Smooth muscle cell of bladder (primary cell): ENCODE measurements around the gene MINK1. TPM values are rescaled to one million over a fixed set of nuclear protein-coding genes. Genes with fewer than 3 reads are reported as not detected.

ENCODE experiments used
- total RNA-seq: library from RNA; depleted of rRNA; stranded (reverse); fragments of >200 nt; gene quantifications from 2 replicates; pipeline ENCODE4 v1.2.3, GENCODE V29; 2014

MINK1 gene
- 17.1 and 21.0 TPM in 2 replicates for total RNA-seq

DNA sequence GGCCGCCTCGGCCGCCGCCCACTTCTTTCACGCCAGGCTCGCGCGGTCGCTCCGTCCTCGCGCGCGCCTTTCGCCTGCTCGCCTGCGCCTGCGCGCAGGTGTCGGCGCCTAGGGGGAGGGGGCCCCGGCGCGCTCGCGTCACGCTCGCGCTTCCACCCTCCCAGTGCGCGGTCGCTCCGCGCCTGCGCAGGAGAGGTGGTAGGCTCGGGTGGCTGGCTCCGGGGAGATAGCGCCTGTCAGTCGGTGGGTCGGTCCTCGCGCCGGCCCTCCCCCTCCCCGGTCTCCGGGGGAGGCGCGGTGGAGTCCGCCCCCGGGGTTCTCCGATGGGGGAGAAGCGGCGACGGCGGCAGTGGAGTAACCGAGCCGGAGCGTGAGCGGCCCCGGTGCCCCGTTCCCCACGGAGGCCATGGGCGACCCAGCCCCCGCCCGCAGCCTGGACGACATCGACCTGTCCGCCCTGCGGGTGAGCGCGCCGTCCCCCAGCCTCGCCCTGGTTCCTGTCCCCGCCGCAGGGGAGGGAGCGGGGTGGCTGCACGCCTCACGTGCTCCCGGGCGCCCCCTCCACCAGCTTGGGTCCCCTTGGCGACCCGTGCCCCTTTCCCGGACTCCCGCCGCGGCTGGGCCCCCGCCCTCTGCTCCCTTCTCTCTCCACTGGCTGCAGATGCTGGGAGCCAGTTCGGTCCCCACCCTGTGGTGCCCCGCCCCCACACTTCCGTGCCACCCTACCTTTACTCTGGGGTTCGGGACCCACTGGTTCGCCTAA is at the start of gene MINK1:
Gene MINK1 (plus strand): TSS at position 163 of the 763 bp plus-strand sequence. CDS start 244 bp downstream, at position 407.

DNA sequence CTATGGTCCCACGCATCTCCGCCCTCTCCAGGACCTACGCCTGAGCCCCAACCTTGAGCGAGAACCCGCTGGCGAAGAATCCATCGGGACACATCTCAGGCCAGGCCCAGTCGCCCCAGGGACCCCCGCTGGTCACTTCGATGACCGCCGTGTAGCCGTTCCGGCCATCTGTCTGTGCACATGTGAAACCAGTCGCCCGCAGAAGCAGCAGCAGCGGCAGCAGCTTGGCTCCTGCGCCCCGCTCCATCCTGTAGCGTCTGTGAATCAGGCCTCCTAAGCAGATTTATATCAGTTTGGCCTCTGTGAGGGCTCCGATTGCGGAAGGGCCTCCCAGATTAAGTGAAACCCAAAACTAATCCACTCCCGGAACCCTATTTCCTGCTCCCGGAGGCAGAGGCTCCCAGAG is 47.0 kb upstream of the MINK1 start, which contains the start of gene VMO1:
Gene VMO1 (minus strand): TSS at position 259 of the 406 bp plus-strand sequence. CDS start 12 bp downstream, at position 247.

DNA sequence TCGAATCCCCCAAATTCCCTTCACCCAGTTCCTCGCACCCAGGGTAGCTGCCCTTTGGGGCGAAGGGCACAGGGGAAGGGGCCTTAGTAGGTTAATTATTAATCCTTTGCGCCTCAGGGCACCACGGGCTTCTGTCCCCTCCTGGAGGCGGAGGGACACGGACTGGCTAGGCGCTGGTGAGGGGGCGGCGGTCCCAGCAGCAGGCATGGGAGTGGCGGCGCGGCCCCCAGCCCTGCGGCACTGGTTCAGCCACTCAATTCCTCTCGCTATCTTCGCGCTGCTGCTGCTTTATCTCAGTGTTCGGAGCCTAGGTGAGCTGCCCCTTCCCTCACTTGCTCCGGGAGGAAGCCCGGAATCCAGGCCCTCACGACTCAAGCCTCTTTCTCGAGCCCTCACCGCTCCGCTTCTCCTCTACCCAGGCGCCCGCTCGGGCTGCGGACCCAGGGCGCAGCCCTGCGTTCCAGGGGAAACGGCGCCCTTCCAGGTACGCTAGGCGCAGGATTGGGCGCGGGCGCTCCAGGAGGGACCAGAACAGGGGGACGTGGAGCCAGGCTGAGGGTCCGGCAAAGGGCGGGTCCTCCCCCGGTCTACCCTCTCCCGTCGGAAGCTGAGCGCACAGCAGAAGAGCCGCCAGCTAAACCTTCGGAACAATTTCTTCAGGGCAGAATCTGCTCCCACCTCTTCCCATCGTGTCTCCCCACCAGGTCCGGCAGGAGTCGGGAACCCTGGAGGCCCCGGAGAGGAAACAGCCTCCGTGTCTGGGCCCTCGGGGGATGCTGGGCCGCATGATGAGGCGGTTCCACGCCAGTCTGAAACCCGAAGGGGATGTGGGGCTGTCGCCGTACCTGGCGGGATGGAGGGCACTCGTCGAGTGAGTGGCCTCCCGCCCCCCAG is 44.1 kb upstream of the MINK1 start, which contains the start of gene GLTPD2:
Gene GLTPD2 (plus strand): TSS at position 158 of the 894 bp plus-strand sequence. CDS start 48 bp downstream, at position 206.

DNA sequence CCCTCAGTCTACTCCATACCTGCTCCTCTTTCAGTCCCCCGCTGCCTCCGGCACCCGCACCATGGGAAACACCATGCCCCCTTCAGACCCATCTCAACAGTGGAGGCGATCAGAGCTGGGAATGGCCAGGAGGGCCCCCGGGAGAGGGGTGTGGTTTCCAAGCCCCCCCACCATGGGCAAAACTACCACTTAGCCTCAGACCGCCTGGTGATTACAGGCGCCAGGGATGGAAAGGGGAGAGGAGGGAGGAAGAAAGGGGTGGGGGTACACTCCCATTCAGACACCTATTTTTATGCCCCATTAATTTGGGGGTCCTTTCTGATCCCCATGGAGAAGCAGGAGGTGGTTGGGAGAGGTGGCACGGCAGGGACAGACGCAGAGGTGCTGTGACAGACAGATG is 30.9 kb upstream of the MINK1 start, which contains the start of gene C17orf114:
Gene C17orf114 (minus strand): TSS at position 101 of the 400 bp plus-strand sequence.

DNA sequence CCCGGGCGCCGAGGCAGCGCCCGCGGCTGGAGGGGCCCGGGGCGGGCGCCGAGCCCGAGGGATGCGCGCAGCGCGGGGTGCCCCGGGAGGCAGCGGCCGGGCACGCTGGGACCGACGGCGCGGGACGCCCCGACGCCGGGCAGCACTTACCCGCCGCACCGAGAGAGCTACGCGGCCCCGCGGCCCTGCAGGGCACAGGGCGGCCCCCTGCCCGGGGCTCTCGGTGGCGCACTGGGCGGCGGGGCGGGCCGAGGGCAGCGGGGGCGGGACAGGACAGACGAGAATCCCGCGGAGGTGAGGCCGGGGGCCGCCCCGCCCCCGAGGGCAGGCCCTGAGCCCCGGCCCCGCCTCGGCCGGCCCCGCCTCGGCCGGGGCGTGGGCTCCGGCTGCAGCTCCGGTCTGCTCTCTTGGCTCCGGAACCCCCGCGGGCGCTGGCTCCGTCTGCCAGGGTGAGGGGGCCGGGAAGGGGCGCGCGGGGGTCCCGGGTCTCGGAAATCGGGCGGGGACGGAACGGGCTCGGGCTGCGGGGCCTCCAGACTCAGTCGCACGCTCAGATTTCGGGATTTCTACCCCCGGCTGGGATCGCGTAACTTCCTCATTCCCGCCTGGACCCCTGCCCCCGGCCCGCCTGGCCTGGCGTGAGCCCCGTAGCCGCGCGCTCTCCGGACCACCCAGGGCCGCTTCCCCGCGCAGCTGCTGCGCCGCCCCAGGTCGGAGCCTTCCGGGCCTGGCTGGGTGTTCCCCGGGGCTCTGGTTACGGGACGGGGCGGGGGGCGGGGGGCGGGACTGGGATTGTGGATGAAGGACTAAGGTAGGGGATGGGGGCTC is 26.1 kb upstream of the MINK1 start, which contains the start of gene PLD2:
Gene PLD2 (plus strand): TSS at position 376 of the 828 bp plus-strand sequence. CDS start 621 bp downstream, outside the sequence.

DNA sequence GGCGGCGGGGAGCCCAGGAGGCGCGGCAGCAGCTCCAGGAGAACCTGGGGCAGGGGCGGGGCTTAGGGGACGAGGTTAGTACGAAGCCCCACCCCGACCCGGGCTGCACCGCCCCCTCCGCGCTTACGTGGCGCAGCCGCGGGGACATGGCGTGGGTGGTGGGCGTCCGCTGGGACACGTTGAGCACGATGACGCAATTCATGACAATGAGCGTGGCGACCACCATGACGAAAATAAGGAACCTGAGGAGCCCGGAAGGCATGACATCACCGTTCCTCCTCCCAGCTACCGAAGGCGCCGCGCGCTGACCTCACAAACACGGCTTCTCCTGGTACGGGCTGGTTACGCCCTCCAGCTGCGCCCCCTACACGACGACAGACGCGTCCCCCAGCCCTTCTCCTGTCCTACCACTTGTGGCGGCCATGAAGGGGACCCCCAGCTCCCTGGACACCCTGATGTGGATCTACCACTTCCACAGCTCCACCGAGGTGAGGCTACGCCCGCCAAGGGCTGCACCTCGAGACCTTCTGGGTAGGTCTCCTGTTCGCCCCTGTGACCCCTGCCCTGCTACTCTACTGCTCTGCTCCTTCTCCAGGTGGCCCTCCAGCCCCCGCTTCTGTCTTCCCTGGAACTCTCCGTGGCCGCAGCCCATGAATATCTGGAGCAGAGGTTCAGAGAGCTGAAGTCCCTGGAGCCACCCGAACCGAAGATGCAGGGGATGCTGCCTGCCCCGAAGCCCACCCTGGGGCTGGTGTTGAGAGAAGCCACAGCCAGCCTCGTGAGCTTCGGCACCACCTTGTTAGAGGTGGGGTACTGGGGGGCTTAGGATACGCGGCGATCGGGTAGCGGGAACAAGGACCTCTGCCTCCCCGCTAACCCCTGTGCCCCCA is 66.4 kb downstream of the MINK1 start, which contains the start of gene C17orf107:
Gene C17orf107 (plus strand): TSS at position 196 of the 890 bp plus-strand sequence. CDS start 227 bp downstream, at position 423.

DNA sequence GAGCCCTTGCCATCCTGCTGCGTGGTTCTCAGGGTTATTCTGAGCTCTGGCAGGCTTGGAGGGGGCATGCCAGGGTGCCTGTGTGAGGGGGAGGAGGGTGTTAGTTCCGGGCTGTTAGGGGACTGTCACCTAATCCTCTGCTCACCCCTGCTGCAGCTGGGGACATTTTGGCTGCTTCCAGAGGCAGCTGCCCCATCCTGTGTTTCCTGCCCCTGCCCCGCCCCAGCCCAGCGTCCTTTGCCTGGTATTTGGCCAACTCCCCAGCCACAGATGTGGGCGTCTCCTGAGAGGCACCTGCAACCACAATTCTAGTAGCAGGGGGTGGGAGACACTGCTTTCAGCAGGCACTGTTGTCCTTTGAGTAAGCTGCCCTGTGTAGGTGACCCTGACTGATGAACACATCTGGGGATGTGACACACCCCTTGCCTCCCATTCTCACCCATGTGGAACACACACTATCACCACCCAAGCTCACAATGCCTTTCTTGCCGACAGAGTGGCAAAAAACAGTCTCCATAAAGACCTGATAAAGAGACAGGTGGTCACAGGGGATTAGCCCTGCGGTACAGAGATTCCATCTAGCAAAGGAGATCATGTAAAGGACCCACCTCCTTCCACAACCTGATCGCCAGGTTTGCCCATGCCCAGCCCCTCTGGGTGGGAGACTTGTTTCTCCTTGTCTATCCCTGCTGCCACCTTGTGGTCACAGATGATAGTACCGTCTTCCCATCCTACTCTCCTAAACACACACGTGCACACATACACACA is 70.1 kb downstream of the MINK1 start, which contains the start of gene CHRNE:
Gene CHRNE (minus strand): TSS at position 48 of the 768 bp plus-strand sequence. CDS start 35 bp downstream, at position 13.

DNA sequence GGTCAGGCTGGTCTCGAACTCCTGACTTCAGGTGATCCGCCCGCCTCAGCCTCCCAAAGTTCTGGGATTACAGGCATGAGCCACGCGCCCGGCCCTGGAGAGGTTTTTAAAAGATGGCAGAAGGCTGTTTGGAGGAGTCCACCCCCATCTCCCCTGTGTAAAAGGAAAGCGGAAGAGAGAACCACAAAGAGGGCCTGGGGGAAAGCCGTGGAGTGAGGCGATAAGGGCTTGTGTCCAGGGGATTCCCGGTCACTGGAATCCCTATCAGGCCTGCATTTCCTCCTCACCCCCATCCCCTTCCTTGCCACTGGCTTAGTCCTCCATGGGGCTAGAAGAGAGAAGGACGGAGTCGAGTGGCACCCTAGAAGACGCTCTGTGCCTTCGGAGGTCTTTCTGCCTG is 98.8 kb downstream of the MINK1 start, which contains the start of gene GP1BA:
Gene GP1BA (plus strand): TSS at position 315 of the 400 bp plus-strand sequence. CDS start 328 bp downstream, outside the sequence.

DNA sequence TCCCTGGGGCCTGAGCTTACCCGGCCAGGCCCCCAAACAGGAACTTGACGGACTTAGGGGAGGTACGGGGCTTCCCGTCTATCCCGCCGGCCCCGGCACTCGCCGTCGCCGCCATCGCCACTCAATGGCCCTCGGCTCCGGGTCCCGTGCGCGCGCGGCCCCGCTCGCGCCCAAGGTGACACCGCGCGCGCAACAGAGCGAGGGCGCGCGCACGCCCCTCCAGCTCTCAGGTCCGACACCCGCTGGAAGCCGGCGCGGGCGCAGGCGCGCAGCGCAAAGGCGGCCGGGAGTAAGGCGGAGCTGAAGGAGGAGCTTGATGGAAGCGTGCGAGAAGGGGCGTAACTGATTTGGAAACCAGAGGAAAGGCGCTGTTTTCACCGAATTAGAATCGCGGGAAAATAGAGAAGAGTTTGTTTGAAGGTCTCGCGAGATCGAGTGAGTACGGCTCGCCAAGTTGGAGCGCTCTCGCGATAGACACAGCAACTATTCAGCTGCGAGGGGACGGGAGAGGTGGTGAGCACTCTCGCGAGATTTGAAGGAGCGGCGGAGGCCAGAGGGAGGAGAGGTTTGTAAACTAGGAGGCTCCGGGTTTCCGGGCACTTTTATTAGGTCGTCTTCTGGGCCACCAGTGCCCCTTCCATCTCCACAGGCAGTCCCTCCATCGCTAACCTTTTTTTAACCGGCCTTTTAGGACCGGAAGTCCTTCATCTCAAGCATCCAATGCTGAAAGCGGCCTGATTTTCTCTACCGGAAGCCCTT is 106.8 kb downstream of the MINK1 start, which contains the start of the genes RNF167 and SLC25A11:
Gene RNF167 (plus strand): TSS at position 473 of the 759 bp plus-strand sequence. CDS start 642 bp downstream, outside the sequence.
Gene SLC25A11 (minus strand): TSS at position 251 of the 759 bp plus-strand sequence. CDS start 136 bp downstream, at position 115.

Other genes with a start within 250 kb of the MINK1 start
- 0.28 and 0.37 TPM in 2 replicates for gene SMTNL2, start 248.8 kb upstream of the MINK1 start, total RNA-seq
- gene ALOX15, start 191.7 kb upstream of the MINK1 start, total RNA-seq = not detected in 2 replicates
- gene PELP1, start 129.2 kb upstream of the MINK1 start, total RNA-seq = 9.0 and 11.9 TPM in 2 replicates
- 2.1 and 3.2 TPM in 2 replicates for gene ARRB2, start 122.7 kb upstream of the MINK1 start, total RNA-seq
- 10.4 and 16.5 TPM in 2 replicates for gene MED11, start 101.9 kb upstream of the MINK1 start, total RNA-seq
- gene ZMYND15, start 93.5 kb upstream of the MINK1 start, total RNA-seq = 0.09 and 0.14 TPM in 2 replicates
- gene CXCL16, start 93.4 kb upstream of the MINK1 start, total RNA-seq = 1.8 and 2.1 TPM in 2 replicates
- not detected in 2 replicates for gene TM4SF5, start 61.5 kb upstream of the MINK1 start, total RNA-seq
- gene VMO1, start 47.0 kb upstream of the MINK1 start, total RNA-seq = 0.74 and 3.3 TPM in 2 replicates
- gene GLTPD2, start 44.4 kb upstream of the MINK1 start, total RNA-seq = not detected in 2 replicates
- 164 and 179 TPM in 2 replicates for gene PSMB6, start 37.2 kb upstream of the MINK1 start, total RNA-seq
- 14.2 and 15.8 TPM in 2 replicates for gene PLD2, start 26.2 kb upstream of the MINK1 start, total RNA-seq
- gene C17orf107, start 66.2 kb downstream of the MINK1 start, total RNA-seq = 4.3 and 6.1 TPM in 2 replicates
- gene CHRNE, start 69.8 kb downstream of the MINK1 start, total RNA-seq = 0.14 and 1.4 TPM in 2 replicates
- gene GP1BA, start 98.9 kb downstream of the MINK1 start, total RNA-seq = not detected in 2 replicates
- 51.8 and 62.5 TPM in 2 replicates for gene SLC25A11, start 106.7 kb downstream of the MINK1 start, total RNA-seq
- 12.2 and 15.3 TPM in 2 replicates for gene RNF167, start 106.9 kb downstream of the MINK1 start, total RNA-seq
- 381 and 445 TPM in 2 replicates for gene PFN1, start 115.2 kb downstream of the MINK1 start, total RNA-seq
- 1.6 and 2.6 TPM in 2 replicates for gene ENO3, start 117.8 kb downstream of the MINK1 start, total RNA-seq
- 50.8 and 60.6 TPM in 2 replicates for gene SPAG7, start 134.5 kb downstream of the MINK1 start, total RNA-seq
- 6.8 and 6.9 TPM in 2 replicates for gene CAMTA2, start 154.3 kb downstream of the MINK1 start, total RNA-seq
- gene INCA1, start 164.2 kb downstream of the MINK1 start, total RNA-seq = 0.37 and 0.57 TPM in 2 replicates
- 77.7 and 97.3 TPM in 2 replicates for gene KIF1C, start 164.6 kb downstream of the MINK1 start, total RNA-seq
- 0.14 TPM in 1 of 2 replicates, not detected in the other for gene SLC52A1, start 202.1 kb downstream of the MINK1 start, total RNA-seq
- gene ZFP3, start 245.1 kb downstream of the MINK1 start, total RNA-seq = 1.0 and 1.3 TPM in 2 replicates